HG03066 (cell line): ENCODE data around the gene SLC16A12.
"Not testable (repeated sequence)": the region's sequence is repeated elsewhere in the genome, so short reads cannot be mapped to it uniquely, and the experiment has no call there.

Experiments used
- ATAC-seq: cut with Tn5 transposase; IDR thresholded peaks from one replicate; pipeline ENCODE4 v1.9.1; 2021; ENCODE audit warnings: low read depth; ENCODE audit not compliant: unreplicated experiment

SLC16A12 gene

GRCh38 chr10:89475591-89475998, 59.8 kb downstream of the SLC16A12 start:
- no peak for ATAC-seq

GRCh38 chr10:89475125-89475524, 60.3 kb downstream of the SLC16A12 start:
- no peak for ATAC-seq

GRCh38 chr10:89474452-89474851, 60.9 kb downstream of the SLC16A12 start:
- no peak for ATAC-seq

- ATAC-seq = no peak
Observed at GRCh38 chr10:89471110-89471809, 64.1 kb downstream of the SLC16A12 start.

DNA sequence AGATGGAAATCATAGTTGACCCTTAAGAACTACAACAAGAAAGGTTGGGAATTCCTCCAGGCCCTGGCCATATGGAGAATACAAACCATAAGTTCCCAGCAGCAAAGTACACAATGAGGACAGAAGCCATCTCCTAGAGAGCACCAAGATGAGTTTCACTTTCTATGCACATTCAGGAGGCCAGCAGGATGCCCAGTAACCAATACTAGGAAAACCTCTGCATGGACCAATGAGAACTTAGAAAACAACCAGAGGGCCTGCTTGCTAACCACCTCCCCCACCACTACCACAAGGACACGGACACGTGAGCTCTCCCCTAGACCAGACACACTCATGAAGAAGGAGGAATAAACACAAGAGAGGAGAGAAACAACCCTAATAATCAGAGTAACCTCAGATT, 64.8 kb downstream of the SLC16A12 start:
- ATAC-seq = no peak

DNA sequence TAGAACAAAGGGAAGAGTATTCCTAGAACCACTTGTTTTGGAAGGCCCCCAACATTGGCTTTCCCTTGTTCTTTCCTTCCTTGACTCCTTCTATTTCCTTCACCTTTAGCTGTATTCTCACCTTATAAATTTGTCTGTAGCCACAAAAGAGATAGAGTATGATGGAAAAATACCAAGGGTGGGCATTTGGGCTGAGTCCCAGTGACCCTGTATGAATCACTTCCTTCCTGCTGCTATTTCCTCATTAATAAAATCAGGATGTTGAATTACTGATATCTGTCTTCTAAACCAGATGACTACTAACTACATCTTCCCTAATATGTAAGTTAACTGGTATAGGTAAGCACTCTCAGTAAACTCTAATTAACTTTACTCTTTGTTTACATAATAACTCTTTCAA, 65.9 kb downstream of the SLC16A12 start:
- ATAC-seq = no peak

DNA sequence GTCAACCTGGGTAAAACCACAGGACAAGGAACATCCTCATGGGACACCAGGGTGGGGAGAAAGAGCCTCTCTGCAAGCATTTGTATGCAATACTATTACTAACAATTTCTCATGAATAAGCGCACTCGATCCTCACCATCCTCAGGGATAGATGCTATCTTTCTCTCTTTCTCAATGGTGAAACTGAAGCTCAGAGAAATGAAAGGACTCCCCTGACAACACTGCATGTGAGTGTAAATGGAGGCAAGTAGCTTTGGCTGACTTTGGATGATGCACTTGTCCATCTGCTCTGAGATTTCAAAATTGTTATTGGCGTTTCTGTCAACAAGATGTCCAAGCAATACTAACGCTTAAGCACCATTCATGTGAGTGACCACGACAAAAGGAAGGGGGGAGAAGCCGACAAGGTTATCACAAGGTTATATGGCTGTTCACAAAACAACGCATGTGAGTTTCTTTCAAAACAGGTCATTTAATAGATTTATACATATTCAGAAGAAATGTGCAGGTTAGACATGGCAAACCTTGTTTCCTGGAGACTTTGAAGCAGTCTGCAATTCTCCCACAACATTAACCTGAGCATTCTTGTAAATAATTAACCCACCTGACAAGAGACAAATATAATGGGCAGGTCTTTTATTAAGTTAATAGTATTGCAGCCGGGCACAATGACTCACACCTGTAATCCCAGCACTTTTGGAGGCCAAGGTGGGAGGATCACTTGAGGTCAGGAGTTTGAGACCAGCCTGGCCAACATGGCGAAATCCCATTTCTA, 67.0 kb downstream of the SLC16A12 start:
- no peak for ATAC-seq

GRCh38 chr10:89466599-89467035, 68.8 kb downstream of the SLC16A12 start:
- ATAC-seq = no peak

GRCh38 chr10:89465196-89465595, 70.2 kb downstream of the SLC16A12 start:
- ATAC-seq = no peak

GRCh38 chr10:89463846-89464537, 71.4 kb downstream of the SLC16A12 start:
- ATAC-seq = no peak

DNA sequence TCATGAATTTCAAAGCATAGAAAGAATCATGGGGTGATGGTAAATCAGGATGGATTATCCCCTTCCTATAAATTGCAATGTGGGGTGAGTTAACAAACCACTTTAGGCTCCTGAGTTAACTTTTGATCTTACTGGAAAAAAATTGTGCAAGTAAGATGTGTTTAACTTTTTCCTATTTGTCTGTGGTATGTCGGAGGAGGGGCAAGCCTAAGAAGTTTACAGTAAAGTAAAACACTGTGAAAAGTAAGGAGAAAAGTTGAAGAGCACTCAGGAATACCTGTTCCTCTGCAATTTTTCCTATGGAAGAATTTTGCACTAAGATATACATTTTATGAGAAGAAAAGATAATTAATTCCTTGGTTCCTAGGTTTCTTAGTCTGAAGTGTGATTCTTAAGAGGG, 76.6 kb downstream of the SLC16A12 start:
- ATAC-seq = no peak

DNA sequence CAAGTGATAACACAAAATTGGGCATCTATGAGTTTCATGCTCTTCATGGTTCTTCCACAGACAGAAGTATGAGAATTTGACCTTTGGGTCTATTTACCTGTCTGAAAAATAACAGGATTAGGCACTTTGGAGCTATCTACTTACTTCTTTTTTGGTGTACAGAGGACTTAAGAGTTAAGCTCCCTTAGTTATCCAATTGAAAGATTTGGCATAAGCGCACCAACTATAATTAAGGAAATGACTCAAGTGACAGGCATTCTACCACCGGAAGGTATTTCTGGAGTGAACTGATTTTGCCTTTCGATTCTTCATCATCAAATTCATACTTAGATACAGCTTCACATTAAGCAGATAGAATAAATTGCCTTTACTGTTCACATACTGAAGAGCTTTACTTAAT, 77.1 kb downstream of the SLC16A12 start:
- ATAC-seq = no peak

GRCh38 chr10:89454561-89455347, 80.6 kb downstream of the SLC16A12 start:
- ATAC-seq = no peak

GRCh38 chr10:89452193-89452592, 83.2 kb downstream of the SLC16A12 start:
- no peak for ATAC-seq

DNA sequence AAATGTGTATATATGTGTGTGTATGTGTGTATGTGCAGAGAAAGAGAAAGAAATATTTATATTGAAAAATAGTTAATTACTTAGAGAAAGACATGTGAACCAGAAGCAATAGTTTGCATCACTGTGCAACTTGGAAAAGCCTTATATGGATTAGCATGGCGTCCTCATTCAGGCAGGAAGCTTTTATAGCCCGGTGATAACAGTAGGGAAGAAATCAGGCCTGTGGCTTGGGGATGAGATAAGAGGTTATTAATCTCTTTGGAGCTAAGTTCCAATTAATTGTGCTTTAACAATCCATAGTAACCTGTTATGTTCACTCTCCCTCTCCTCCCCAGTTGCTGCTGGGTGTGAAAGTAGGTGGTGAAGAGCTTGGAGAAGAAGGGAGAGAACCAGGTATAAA, 84.5 kb downstream of the SLC16A12 start:
- no peak for ATAC-seq

DNA sequence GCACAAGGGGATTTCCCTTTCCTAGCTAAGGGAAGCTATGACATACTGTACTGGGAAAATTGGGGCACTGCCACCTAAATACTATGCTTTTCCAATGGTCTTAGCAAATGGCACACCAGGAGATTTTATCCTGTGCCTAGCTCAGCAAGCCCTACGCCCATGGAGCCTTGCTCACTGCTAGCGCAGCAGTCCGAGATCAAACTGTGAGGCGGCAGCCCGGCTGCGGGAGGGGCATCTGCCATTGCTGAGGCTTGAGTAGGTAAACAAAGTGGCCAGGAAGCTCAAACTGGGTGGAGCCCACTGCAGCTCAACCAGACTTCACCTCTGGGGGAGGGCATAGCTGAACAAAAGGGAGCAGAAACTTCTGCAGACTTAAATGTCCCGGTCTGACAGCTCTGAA, 90.6 kb downstream of the SLC16A12 start:
- ATAC-seq = not testable (repeated sequence)

DNA sequence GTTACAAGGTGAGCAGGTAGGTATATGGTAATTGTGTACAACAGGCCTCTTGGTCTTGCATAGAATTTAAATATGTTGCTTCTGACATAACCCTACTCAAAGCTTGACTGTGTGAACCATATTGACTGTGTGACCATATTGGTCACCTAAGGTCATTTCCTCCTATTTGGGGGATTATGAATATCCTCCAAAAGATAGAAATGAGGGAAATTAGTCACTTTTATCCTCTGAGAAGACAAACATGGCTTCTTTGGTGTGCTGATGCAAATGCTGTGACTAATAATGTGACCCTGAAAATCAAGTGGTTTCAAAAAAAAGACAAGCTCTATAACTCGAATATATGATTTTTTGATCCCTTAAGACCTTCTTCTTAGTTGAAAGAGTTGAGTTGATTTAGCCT, 93.1 kb downstream of the SLC16A12 start:
- ATAC-seq = no peak

GRCh38 chr10:89440226-89441009, 95.0 kb downstream of the SLC16A12 start:
- no peak for ATAC-seq

- ATAC-seq = no peak
Observed at GRCh38 chr10:89438525-89438924, 96.9 kb downstream of the SLC16A12 start.

- ATAC-seq = no peak
Observed at GRCh38 chr10:89431977-89432376, 103.4 kb downstream of the SLC16A12 start.
